ENCODE measurements around the gene B2M.
A peak's percentile ranks its signal among the peaks of the same experiment; 100 is the strongest.
"Not testable (repeated sequence)": the region's sequence is repeated elsewhere in the genome, so short reads cannot be mapped to it uniquely, and the experiment has no call there.

B2M gene

GRCh38 chr15:44698641-44699040, 12.7 kb upstream of the B2M start:
- DNase-seq (ENCODE audit: low read depth): no peak

- not testable (repeated sequence) for DNase-seq (ENCODE audit: low read depth)
Observed at GRCh38 chr15:44700676-44701075, 10.6 kb upstream of the B2M start.

GRCh38 chr15:44705986-44706385, 5.3 kb upstream of the B2M start:
- DNase-seq (ENCODE audit: low read depth): no peak

- no peak for DNase-seq (ENCODE audit: low read depth)
Observed at GRCh38 chr15:44706401-44706800, 4.9 kb upstream of the B2M start.

- no peak for DNase-seq (ENCODE audit: low read depth)
Observed at GRCh38 chr15:44706946-44707636, 4.2 kb upstream of the B2M start.

GRCh38 chr15:44710236-44711095, 851 bp upstream of the B2M start:
- DNase-seq (ENCODE audit: low read depth): peak; percentile 48

- DNase-seq (ENCODE audit: low read depth): peak; percentile 34
Observed at GRCh38 chr15:44711743-44712345, 527 bp downstream of the B2M start.

- DNase-seq (ENCODE audit: low read depth): peak; percentile 81
Observed at GRCh38 chr15:44712346-44713005, 1.2 kb downstream of the B2M start.

GRCh38 chr15:44713006-44713966, 2.0 kb downstream of the B2M start:
- peak; percentile 42 for DNase-seq (ENCODE audit: low read depth)

GRCh38 chr15:44715142-44715796, 4.0 kb downstream of the B2M start:
- DNase-seq (ENCODE audit: low read depth): no peak

GRCh38 chr15:44715797-44716334, 4.5 kb downstream of the B2M start:
- DNase-seq (ENCODE audit: low read depth): no peak

GRCh38 chr15:44716983-44717602, 5.8 kb downstream of the B2M start:
- DNase-seq (ENCODE audit: low read depth): no peak

- no peak for DNase-seq (ENCODE audit: low read depth)
Observed at GRCh38 chr15:44718180-44718926, 7.0 kb downstream of the B2M start.

GRCh38 chr15:44718927-44719292, 7.6 kb downstream of the B2M start:
- no peak for DNase-seq (ENCODE audit: low read depth)

- DNase-seq (ENCODE audit: low read depth): peak; percentile 50
Observed at GRCh38 chr15:44719293-44719999, 8.1 kb downstream of the B2M start.

- not testable (repeated sequence) for DNase-seq (ENCODE audit: low read depth)
Observed at GRCh38 chr15:44720000-44720435, 8.7 kb downstream of the B2M start.

- DNase-seq (ENCODE audit: low read depth): no peak
Observed at GRCh38 chr15:44720460-44721176, 9.3 kb downstream of the B2M start.

- no peak for DNase-seq (ENCODE audit: low read depth)
Observed at GRCh38 chr15:44722011-44722410, 10.7 kb downstream of the B2M start.

Data from amniotic epithelial cell (primary cell).